HG03175 (cell line): ENCODE results near the gene HNRNPU.

Experiments used
- ATAC-seq: cut with Tn5 transposase; IDR thresholded peaks from one replicate; pipeline ENCODE4 v1.9.1; 2021; ENCODE audit warnings: mild to moderate bottlenecking, moderate library complexity; ENCODE audit not compliant: unreplicated experiment

HNRNPU gene

GRCh38 chr1:244863491-244864252 lies 671 bp downstream of the HNRNPU start:
- peak; percentile 7 for ATAC-seq

- ATAC-seq = peak; percentile 55
These were observed 1.4 kb downstream of the HNRNPU start for GRCh38 chr1:244862699-244863490.

GRCh38 chr1:244862354-244862698 lies 2.0 kb downstream of the HNRNPU start:
- no peak for ATAC-seq

- no peak for ATAC-seq
These were observed 2.7 kb downstream of the HNRNPU start for GRCh38 chr1:244861683-244862082.

- no peak for ATAC-seq
These were observed 3.3 kb downstream of the HNRNPU start for GRCh38 chr1:244860914-244861610.

GRCh38 chr1:244860078-244860477 lies 4.3 kb downstream of the HNRNPU start:
- no peak for ATAC-seq

- no peak for ATAC-seq
These were observed 6.0 kb downstream of the HNRNPU start for GRCh38 chr1:244858357-244858756.

GRCh38 chr1:244857761-244858160 lies 6.6 kb downstream of the HNRNPU start:
- ATAC-seq = no peak

- ATAC-seq = no peak
These were observed 9.3 kb downstream of the HNRNPU start for GRCh38 chr1:244854865-244855578.

- ATAC-seq = no peak
These were observed 10.2 kb downstream of the HNRNPU start for GRCh38 chr1:244854166-244854565.

GRCh38 chr1:244852694-244853093 lies 11.6 kb downstream of the HNRNPU start:
- ATAC-seq = no peak

GRCh38 chr1:244851546-244852231 lies 12.7 kb downstream of the HNRNPU start:
- no peak for ATAC-seq

GRCh38 chr1:244850896-244851295 lies 13.4 kb downstream of the HNRNPU start:
- no peak for ATAC-seq

GRCh38 chr1:244850099-244850852 lies 14.1 kb downstream of the HNRNPU start:
- ATAC-seq = no peak

- ATAC-seq = no peak
These were observed 15.0 kb downstream of the HNRNPU start for GRCh38 chr1:244849189-244849866.

- ATAC-seq = no peak
These were observed 17.7 kb downstream of the HNRNPU start for GRCh38 chr1:244846653-244847052.

GRCh38 chr1:244844155-244845121 lies 19.9 kb downstream of the HNRNPU start:
- ATAC-seq = no peak
